ENCODE results near the gene AAR2. TPM values are rescaled to one million over a fixed set of nuclear protein-coding genes. Genes with fewer than 3 reads are reported as not detected.

The AAR2 gene
- total RNA-seq, 1 experiment from 2014 or later = 22.5 TPM

- TF ChIP-seq PRDM15 (CRISPR knock-in tag; IDR thresholded peaks at IDR 0.05) = no peak
Observed at GRCh38 chr20:36273414-36274180, 37.3 kb downstream of the AAR2 start (continued).

GRCh38 chr20:36274181-36274841, 38.0 kb downstream of the AAR2 start:
- ATAC-seq = no peak; the same call in 1 of the 2 replicates
- TF ChIP-seq RORB (CRISPR knock-in tag; IDR thresholded peaks at IDR 0.05) (no peak), SOX15 (CRISPR knock-in tag; IDR thresholded peaks at IDR 0.05) (no peak), TEAD4 (CRISPR knock-in tag; IDR thresholded peaks at IDR 0.05) (no peak), IRF2 (CRISPR knock-in tag; IDR thresholded peaks at IDR 0.05; ENCODE audit: borderline replicate concordance, low read depth) (no peak), GTF2I (CRISPR knock-in tag; conservative IDR thresholded peaks at IDR 0.05) (no peak), HMGA2 (CRISPR knock-in tag; IDR thresholded peaks at IDR 0.05) (no peak), TCF7 (CRISPR knock-in tag; IDR thresholded peaks at IDR 0.05; ENCODE audit: low read depth) (no peak), GABPB1 (CRISPR knock-in tag; IDR thresholded peaks at IDR 0.05) (no peak), KAT7 (CRISPR knock-in tag; IDR thresholded peaks at IDR 0.05; ENCODE audit: borderline replicate concordance) (no peak), ZNF317 (CRISPR knock-in tag; IDR thresholded peaks at IDR 0.05; ENCODE audit: borderline replicate concordance, low read depth) (no peak)
- Mint-ChIP-seq H3K9me3 (no peaks in the 10 kb centered on the region), H3K27me3 (ENCODE audit: low read depth) (no peaks in the 10 kb centered on the region; the same call in 1 of the 2 replicates), H3K27ac (no peak overlapping the region), H3K4me3 (no peak overlapping the region), H3K4me1 (peaks cover 23% of the 10 kb centered on the region), H3K36me3 (no peaks in the 10 kb centered on the region)
- CTCF ChIA-PET = interaction anchor here (0.6 to 6.1 kb wide), 13 partner anchors 15 to 297 kb away, joined by 3 to 90 read pairs (median 6); no protein-coding TSS in a partner anchor
- POLR2A ChIA-PET = no interaction called here
- DNase-seq (ENCODE audit: low spot score) = no peak

GRCh38 chr20:36275011-36275410, 38.7 kb downstream of the AAR2 start:
- no peaks in the 10 kb centered on the region for H3K9me3 Mint-ChIP-seq
- CTCF ChIA-PET = interaction anchor here (1.0 to 6.1 kb wide), 5 partner anchors 17 to 164 kb away, joined by 5 to 90 read pairs (median 7); no protein-coding TSS in a partner anchor
- H3K4me1 Mint-ChIP-seq = peaks cover 23% of the 10 kb centered on the region
- H3K4me3 Mint-ChIP-seq = no peak overlapping the region
- H3K27me3 Mint-ChIP-seq (ENCODE audit: low read depth) = no peaks in the 10 kb centered on the region; the same call in 1 of the 2 replicates
- POLR2A ChIA-PET = no interaction called here
- DNase-seq (ENCODE audit: low spot score) = no peak
- TF ChIP-seq ERG (CRISPR knock-in tag; IDR thresholded peaks at IDR 0.05) (no peak), TEAD1 (CRISPR knock-in tag; IDR thresholded peaks at IDR 0.05) (no peak), AR (CRISPR knock-in tag; IDR thresholded peaks at IDR 0.05) (no peak)
- no peaks in the 10 kb centered on the region for H3K36me3 Mint-ChIP-seq
- no peak overlapping the region for H3K27ac Mint-ChIP-seq
- no peak for ATAC-seq
